HepG2 (cell line): ENCODE data around the gene HECTD4. TPM values are rescaled to one million over a fixed set of nuclear protein-coding genes. Genes with fewer than 3 reads are reported as not detected.

ENCODE experiments used
- AGO2 ChIP-seq: fragments of 200-400 bp; formaldehyde crosslinking; optimal IDR thresholded peaks from 2 replicates; pipeline ENCODE3; 2017; ENCODE audit warnings: mild to moderate bottlenecking, low read depth, low read length, moderate library complexity
- DNMT1 ChIP-seq: sonication (generic); formaldehyde crosslinking; IDR thresholded peaks from 2 replicates; pipeline ENCODE4 v1.5.1; 2020; ENCODE audit warnings: mild to moderate bottlenecking, missing genetic modification reagents
- FOXM1 ChIP-seq: sonication (generic); formaldehyde crosslinking; IDR thresholded peaks from 2 replicates; pipeline ENCODE4 v1.5.0; 2020; ENCODE audit warnings: missing genetic modification reagents
- FOXO1 ChIP-seq: sonication (generic); formaldehyde crosslinking; IDR thresholded peaks from 2 replicates; pipeline ENCODE4 v1.4.0; 2020; ENCODE audit warnings: missing genetic modification reagents
- MLLT10 ChIP-seq: sonication (generic); formaldehyde crosslinking; IDR thresholded peaks from 2 replicates; pipeline ENCODE4 v1.4.0; 2020; ENCODE audit warnings: missing genetic modification reagents
- RBAK ChIP-seq: sonication (generic); formaldehyde crosslinking; IDR thresholded peaks from 2 replicates; pipeline ENCODE4 v1.5.1; 2020; ENCODE audit warnings: mild to moderate bottlenecking, missing genetic modification reagents
- ZBTB44 ChIP-seq: sonication (generic); formaldehyde crosslinking; IDR thresholded peaks from 2 replicates; pipeline ENCODE4 v1.4.0; 2020; ENCODE audit warnings: missing genetic modification reagents
- ZNF329 ChIP-seq: sonication (generic); formaldehyde crosslinking; IDR thresholded peaks from 2 replicates; pipeline ENCODE4 v1.9.0; 2021; ENCODE audit warnings: low read depth, mild to moderate bottlenecking, missing genetic modification reagents
- ZNF570 ChIP-seq: sonication (generic); formaldehyde crosslinking; IDR thresholded peaks from 2 replicates; pipeline ENCODE4 v1.4.0; 2020; ENCODE audit warnings: mild to moderate bottlenecking, missing genetic modification reagents, borderline replicate concordance
- ZNF660 ChIP-seq: sonication (generic); formaldehyde crosslinking; IDR thresholded peaks from 2 replicates; pipeline ENCODE4 v1.5.1; 2020; ENCODE audit warnings: mild to moderate bottlenecking, low read depth, missing genetic modification reagents, borderline replicate concordance
- ZNF672 ChIP-seq: sonication (generic); formaldehyde crosslinking; IDR thresholded peaks from 2 replicates; pipeline ENCODE4 v1.8.1; 2022; ENCODE audit warnings: missing genetic modification reagents
- ZNF878 ChIP-seq: sonication (generic); formaldehyde crosslinking; IDR thresholded peaks from 2 replicates; pipeline ENCODE4 v1.8.1; 2023; ENCODE audit warnings: mild to moderate bottlenecking, missing genetic modification reagents, moderate library complexity
- ZSCAN22 ChIP-seq: sonication (generic); formaldehyde crosslinking; IDR thresholded peaks from 2 replicates; pipeline ENCODE4 v1.4.0; 2020; ENCODE audit warnings: mild to moderate bottlenecking, missing genetic modification reagents
- ZSCAN29 ChIP-seq: sonication (generic); formaldehyde crosslinking; conservative IDR thresholded peaks from 2 replicates; pipeline ENCODE4 v1.4.0; 2020; ENCODE audit warnings: mild to moderate bottlenecking, missing genetic modification reagents
- polyA plus RNA-seq, 8 experiments: library from polyadenylated mRNA; depleted of rRNA in 3 of 8; stranded (reverse) in 7 of 8; unstranded in 1 of 8; fragments of >200 nt; fragmentation: Illumina TruSeq in 4 of 8; extraction: Trizol in 4 of 8; gene quantifications; 2 replicates each; pipeline versions ENCODE4 v1.2.1 to v1.2.3, GENCODE V29; 2011 to 2016; ENCODE audit warnings: low read depth in 4 of 8, missing spikeins in 1 of 8, mixed read lengths in 1 of 8; ENCODE audit not compliant: insufficient read depth in 1 of 8
- total RNA-seq, 5 experiments: library from RNA; depleted of rRNA; stranded (reverse); fragments of >200 nt; fragmentation: Illumina TruSeq; extraction: Trizol; gene quantifications; 2 replicates each; pipeline ENCODE4 v1.2.3, GENCODE V29; 2016; ENCODE audit warnings: low read depth in 1 of 5
- TF ChIP-seq, protein P1 (sequence below): sonication (generic); formaldehyde crosslinking; conservative IDR thresholded peaks from 2 replicates; pipeline ENCODE4 v1.4.0; 2020; ENCODE audit warnings: missing genetic modification reagents
- TF ChIP-seq, protein P2 (sequence below): sonication (generic); formaldehyde crosslinking; IDR thresholded peaks from 2 replicates; pipeline ENCODE4 v1.4.0; 2020; ENCODE audit warnings: mild to moderate bottlenecking, missing genetic modification reagents

HECTD4 gene
- total and polyA plus RNA-seq, 2 of the 13 experiments (the other 11 are each of a cell fraction or from before 2014, with no cell fraction given): 9.0 to 11.4 TPM

GRCh38 chr12:112381883-112382796 is at the start of gene HECTD4 (continued):
- TF ChIP-seq FOXM1 (CRISPR knock-in tag): no peak
- TF ChIP-seq, protein P1, sequence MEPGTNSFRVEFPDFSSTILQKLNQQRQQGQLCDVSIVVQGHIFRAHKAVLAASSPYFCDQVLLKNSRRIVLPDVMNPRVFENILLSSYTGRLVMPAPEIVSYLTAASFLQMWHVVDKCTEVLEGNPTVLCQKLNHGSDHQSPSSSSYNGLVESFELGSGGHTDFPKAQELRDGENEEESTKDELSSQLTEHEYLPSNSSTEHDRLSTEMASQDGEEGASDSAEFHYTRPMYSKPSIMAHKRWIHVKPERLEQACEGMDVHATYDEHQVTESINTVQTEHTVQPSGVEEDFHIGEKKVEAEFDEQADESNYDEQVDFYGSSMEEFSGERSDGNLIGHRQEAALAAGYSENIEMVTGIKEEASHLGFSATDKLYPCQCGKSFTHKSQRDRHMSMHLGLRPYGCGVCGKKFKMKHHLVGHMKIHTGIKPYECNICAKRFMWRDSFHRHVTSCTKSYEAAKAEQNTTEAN (CRISPR knock-in tag): 0 out of 2 replicates have a peak, but pooled peaks have one; percentile 19
- no peak for TF ChIP-seq RBAK (CRISPR knock-in tag)
- no peak for TF ChIP-seq ZNF672 (CRISPR knock-in tag)
- no peak for TF ChIP-seq ZBTB44 (CRISPR knock-in tag)
- TF ChIP-seq ZSCAN29 (CRISPR knock-in tag): peak; percentile 78
- TF ChIP-seq, protein P2, sequence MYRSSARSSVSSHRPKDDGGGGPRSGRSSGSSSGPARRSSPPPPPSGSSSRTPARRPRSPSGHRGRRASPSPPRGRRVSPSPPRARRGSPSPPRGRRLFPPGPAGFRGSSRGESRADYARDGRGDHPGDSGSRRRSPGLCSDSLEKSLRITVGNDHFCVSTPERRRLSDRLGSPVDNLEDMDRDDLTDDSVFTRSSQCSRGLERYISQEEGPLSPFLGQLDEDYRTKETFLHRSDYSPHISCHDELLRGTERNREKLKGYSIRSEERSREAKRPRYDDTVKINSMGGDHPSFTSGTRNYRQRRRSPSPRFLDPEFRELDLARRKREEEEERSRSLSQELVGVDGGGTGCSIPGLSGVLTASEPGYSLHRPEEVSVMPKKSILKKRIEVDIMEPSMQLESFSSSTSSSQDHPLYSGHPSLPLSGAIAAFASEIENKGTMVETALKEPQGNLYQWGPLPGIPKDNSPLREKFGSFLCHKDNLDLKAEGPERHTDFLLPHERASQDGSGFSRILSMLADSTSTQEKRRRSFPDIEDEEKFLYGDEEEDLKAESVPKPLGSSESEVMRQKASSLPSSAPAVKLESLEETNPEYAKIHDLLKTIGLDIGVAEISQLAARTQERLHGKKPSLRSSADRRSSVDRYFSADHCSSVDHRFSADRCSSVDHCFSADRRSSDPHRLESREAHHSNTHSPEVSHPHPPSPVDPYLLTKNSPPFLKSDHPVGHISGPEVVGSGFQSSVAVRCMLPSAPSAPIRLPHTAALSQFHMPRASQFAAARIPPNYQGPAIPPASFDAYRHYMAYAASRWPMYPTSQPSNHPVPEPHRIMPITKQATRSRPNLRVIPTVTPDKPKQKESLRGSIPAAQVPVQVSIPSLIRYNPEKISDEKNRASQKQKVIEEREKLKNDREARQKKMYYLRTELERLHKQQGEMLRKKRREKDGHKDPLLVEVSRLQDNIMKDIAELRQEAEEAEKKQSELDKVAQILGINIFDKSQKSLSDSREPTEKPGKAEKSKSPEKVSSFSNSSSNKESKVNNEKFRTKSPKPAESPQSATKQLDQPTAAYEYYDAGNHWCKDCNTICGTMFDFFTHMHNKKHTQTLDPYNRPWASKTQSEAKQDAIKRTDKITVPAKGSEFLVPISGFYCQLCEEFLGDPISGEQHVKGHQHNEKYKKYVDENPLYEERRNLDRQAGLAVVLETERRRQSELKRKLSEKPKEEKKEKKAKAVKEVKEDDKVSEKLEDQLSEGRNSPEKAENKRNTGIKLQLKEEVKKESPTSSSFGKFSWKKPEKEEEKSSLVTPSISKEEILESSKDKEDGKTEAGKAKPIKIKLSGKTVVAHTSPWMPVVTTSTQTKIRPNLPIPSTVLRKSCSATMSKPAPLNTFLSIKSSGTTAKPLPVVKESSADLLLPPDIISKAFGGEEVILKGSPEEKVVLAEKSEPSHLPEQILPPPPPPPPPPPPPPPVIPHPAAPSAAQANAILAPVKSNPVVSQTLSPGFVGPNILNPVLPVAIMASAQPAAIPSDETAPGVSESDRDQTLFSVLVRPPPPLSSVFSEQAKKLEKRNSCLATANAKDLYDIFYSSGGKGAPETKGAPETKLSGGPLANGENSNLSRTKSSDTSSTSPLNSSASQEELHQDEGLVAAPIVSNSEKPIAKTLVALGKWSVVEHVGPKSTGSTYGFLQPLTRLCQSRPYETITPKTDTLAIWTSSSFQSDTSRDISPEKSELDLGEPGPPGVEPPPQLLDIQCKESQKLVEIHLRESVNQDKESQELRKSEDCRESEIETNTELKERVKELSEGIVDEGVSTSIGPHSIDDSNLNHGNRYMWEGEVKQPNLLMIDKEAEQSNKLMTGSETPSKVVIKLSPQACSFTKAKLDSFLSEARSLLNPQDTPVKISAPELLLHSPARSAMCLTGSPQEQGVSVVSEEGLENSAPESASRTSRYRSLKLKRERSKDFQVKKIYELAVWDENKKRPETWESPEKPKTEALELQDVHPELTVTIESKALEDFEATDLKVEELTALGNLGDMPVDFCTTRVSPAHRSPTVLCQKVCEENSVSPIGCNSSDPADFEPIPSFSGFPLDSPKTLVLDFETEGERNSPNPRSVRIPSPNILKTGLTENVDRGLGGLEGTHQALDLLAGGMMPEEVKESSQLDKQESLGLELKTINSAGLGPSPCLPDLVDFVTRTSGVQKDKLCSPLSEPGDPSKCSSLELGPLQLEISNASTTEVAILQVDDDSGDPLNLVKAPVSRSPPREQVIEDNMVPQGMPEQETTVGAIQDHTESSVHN (CRISPR knock-in tag): no peak
- no peak for TF ChIP-seq ZNF329
- TF ChIP-seq ZSCAN22 (CRISPR knock-in tag): peak; percentile 94
- TF ChIP-seq ZNF660 (CRISPR knock-in tag): no peak
- TF ChIP-seq ZNF570 (CRISPR knock-in tag): no peak
- no peak for TF ChIP-seq DNMT1 (CRISPR knock-in tag)
- peak; percentile 51 for TF ChIP-seq AGO2
- no peak for TF ChIP-seq ZNF878 (CRISPR knock-in tag)
- no peak for TF ChIP-seq MLLT10
- TF ChIP-seq FOXO1: no peak
